GM12878 (cell line): ENCODE results near the gene DIO1. TPM values are rescaled to one million over a fixed set of nuclear protein-coding genes. Genes with fewer than 3 reads are reported as not detected.

Experiments used
- ATAC-seq: fragments of 200-7000 bp; cut with Tn5 transposase; 3 replicates; pipeline ENCODE4 v1.9.1; 2020; ENCODE audit warnings: mild to moderate bottlenecking, moderate library complexity
- BruUV-seq: library from RNA; stranded (reverse); fragments of 400-500 nt; replicated peaks from 2 replicates; lab custom pipeline; 2021; lab: Mats Ljungman, UMichigan
- CTCF ChIA-PET: fragments of 300-600 bp; sonication (Branson Sonifier 250); formaldehyde crosslinking; extraction: SDS; loops from one replicate; lab custom pipeline; 2021; ENCODE audit warnings: inconsistent platforms; lab: Yijun Ruan, JAX
- POLR2A ChIA-PET: fragments of 350-600 bp; formaldehyde crosslinking; extraction: SDS; loops from one replicate; lab custom pipeline; 2021; ENCODE audit warnings: inconsistent platforms; lab: Charles Lee
- RAD21 ChIA-PET: fragments of 300-600 bp; sonication (Branson Sonifier 250); formaldehyde crosslinking; loops from one replicate; lab custom pipeline; 2023; ENCODE audit warnings: antibody characterized with exemption; ENCODE audit not compliant: unreplicated experiment; lab: Charles Lee
- SMC1A ChIA-PET: fragments of 300-600 bp; sonication (Branson Sonifier 250); formaldehyde crosslinking; loops from one replicate; lab custom pipeline; 2023; ENCODE audit not compliant: unreplicated experiment, uncharacterized antibody; lab: Charles Lee
- DNase-seq: peaks from one replicate; pipeline ENCODE4 v3.0.0-alpha.2; 2011; ENCODE audit warnings: low read depth, low spot score
- FAIRE-seq: peaks from 3 replicates; lab custom pipeline; 2011; peaks lifted over from hg19 to GRCh38; lab: Jason Lieb, UNC
- H2AFZ ChIP-seq: 2 replicates; pipeline ENCODE4 v1.6.0; 2011; ENCODE audit warnings: low read depth, low read length, control low read depth; ENCODE audit not compliant: control insufficient read depth
- H3K27ac ChIP-seq: 2 replicates; pipeline ENCODE4 v1.5.1; 2011; ENCODE audit warnings: control low read depth; ENCODE audit not compliant: control insufficient read depth, insufficient read depth
- H3K27me3 ChIP-seq, 2 experiments: replicated peaks in 1 of 2; 2 replicates each; pipeline versions ENCODE4 v1.6.0 to v1.6.1; 2011; ENCODE audit warnings: low read length in 1 of 2; ENCODE audit not compliant: control insufficient read depth in 2 of 2, insufficient read depth in 2 of 2
- H3K36me3 ChIP-seq, 2 experiments: 2 replicates each; pipeline ENCODE4 v1.5.1; 2011; ENCODE audit warnings: low read length in 1 of 2; ENCODE audit not compliant: control insufficient read depth in 2 of 2, insufficient read depth in 2 of 2
- H3K4me1 ChIP-seq: 2 replicates; pipeline ENCODE4 v1.6.1; 2011; ENCODE audit warnings: mild to moderate bottlenecking, low read length, moderate library complexity, mixed read lengths; ENCODE audit not compliant: control insufficient read depth, insufficient read depth
- H3K4me2 ChIP-seq: 2 replicates; pipeline ENCODE4 v1.6.0; 2011; ENCODE audit warnings: control low read depth; ENCODE audit not compliant: control insufficient read depth, insufficient read depth
- H3K4me3 ChIP-seq: fragments of 200-600 bp; sonication (generic); 2 replicates; pipeline ENCODE4 v1.5.1; 2016
- H3K79me2 ChIP-seq: 2 replicates; pipeline ENCODE4 v1.6.0; 2011; ENCODE audit warnings: low read length; ENCODE audit not compliant: control insufficient read depth, insufficient read depth
- H3K9ac ChIP-seq: 2 replicates; pipeline ENCODE4 v1.8.0; 2011; ENCODE audit warnings: low read length, control low read depth, mixed read lengths; ENCODE audit not compliant: control insufficient read depth, insufficient read depth
- H3K9me3 ChIP-seq: replicated peaks from 3 replicates; pipeline ENCODE4 v1.5.1; 2011; ENCODE audit warnings: mild to moderate bottlenecking, low read length; ENCODE audit not compliant: control insufficient read depth, insufficient read depth
- H4K20me1 ChIP-seq: 2 replicates; pipeline ENCODE4 v1.6.0; 2011; ENCODE audit not compliant: control insufficient read depth, insufficient read depth
- CHD1 ChIP-seq: IDR thresholded peaks from 2 replicates; pipeline ENCODE4 v1.6.1; 2012; ENCODE audit warnings: low read depth, low read length, improper control_type of control experiment
- CTCF ChIP-seq, 3 experiments: IDR thresholded peaks in 2 of 3; conservative IDR thresholded peaks in 1 of 3; 2 replicates each; pipeline ENCODE4 v1.5.1; 2011; ENCODE audit warnings: low read depth in 3 of 3, low read length in 3 of 3, mild to moderate bottlenecking in 3 of 3, control low read depth in 2 of 3, moderate library complexity in 2 of 3, inconsistent platforms in 1 of 3, mixed read lengths in 1 of 3; ENCODE audit not compliant: control insufficient read depth in 2 of 3, insufficient read depth in 1 of 3; ENCODE audit errors: extremely low read depth in 1 of 3
- MEF2B ChIP-seq: fragments of 450-650 bp; IDR thresholded peaks from 2 replicates; pipeline ENCODE4 v1.6.1; 2018; ENCODE audit warnings: mild to moderate bottlenecking, moderate library complexity; ENCODE audit not compliant: partially characterized antibody, poor library complexity, severe bottlenecking
- MXI1 ChIP-seq: fragments of 150-350 bp; IDR thresholded peaks from 2 replicates; pipeline ENCODE4 v1.6.1; 2011; ENCODE audit warnings: low read depth, mild to moderate bottlenecking, inconsistent platforms, low read length, improper control_type of control experiment
- ZBTB40 ChIP-seq: fragments of 450-650 bp; IDR thresholded peaks from 2 replicates; pipeline ENCODE4 v1.6.1; 2016; ENCODE audit warnings: mild to moderate bottlenecking, moderate library complexity, borderline replicate concordance
- ZNF24 ChIP-seq: fragments of 450-650 bp; IDR thresholded peaks from 2 replicates; pipeline ENCODE4 v1.6.1; 2017; ENCODE audit warnings: antibody characterized with exemption, mild to moderate bottlenecking
- WGBS: methylation state at CpG from one replicate; pipeline ENCODE4 v1.1.6; 2016; ENCODE audit warnings: low lambda C conversion rate; ENCODE audit not compliant: insufficient replicate concordance, insufficient coverage; ENCODE audit errors: missing lambda C conversion rate; 5-methylcytosine and 5-hydroxymethylcytosine counted together
- in situ Hi-C: fragments of 300-500 bp; cut with MboI; formaldehyde crosslinking; loops from 9 replicates; pipeline ENCODE4 v1.14.3; 2018; ENCODE audit warnings: mixed read lengths
- intact Hi-C: fragments of 100-400 bp; cut with micrococcal nuclease; formaldehyde crosslinking; loops from one replicate; pipeline ENCODE4 v1.14.2; 2022; ENCODE audit not compliant: unreplicated experiment
- polyA plus RNA-seq, 11 experiments: library from polyadenylated mRNA; depleted of rRNA in 4 of 11; unstranded in 6 of 11; stranded (reverse) in 5 of 11; fragments of >200 nt; fragmentation: Nextera tagmentation in 4 of 11; fragmentation: Illumina TruSeq in 1 of 11; extraction: Ambion mirVana in 4 of 11; extraction: Trizol in 1 of 11; gene quantifications; 1 replicate in 1 of 11; 2 replicates in 10 of 11; pipeline versions ENCODE4 v1.2.1 to v1.2.3, GENCODE V29; 2011 to 2016; ENCODE audit warnings: inconsistent platforms in 2 of 11, missing spikeins in 2 of 11, low read depth in 1 of 11
- total RNA-seq, 4 experiments: library from RNA; depleted of rRNA in 3 of 4; stranded (reverse); fragments of >200 nt in 3 of 4; fragmentation: Illumina TruSeq in 1 of 4; extraction: Trizol in 1 of 4; gene quantifications; 2 replicates each; pipeline versions ENCODE4 v1.2.1 to v1.2.3, GENCODE V29; 2013 to 2021
- TF ChIP-seq, protein P1 (sequence below): fragments of 450-650 bp; IDR thresholded peaks from 2 replicates; pipeline ENCODE4 v1.6.1; 2018; ENCODE audit warnings: mild to moderate bottlenecking, low read depth, moderate library complexity; ENCODE audit not compliant: partially characterized antibody
- TF ChIP-seq, protein P2 (sequence below): fragments of 450-650 bp; formaldehyde crosslinking; IDR thresholded peaks from 2 replicates; pipeline ENCODE4 v1.4.0; 2022; ENCODE audit warnings: mild to moderate bottlenecking, moderate library complexity

The DIO1 gene
- total and polyA plus RNA-seq, 10 of the 15 experiments (the other 5 are each of a cell fraction or from before 2014, with no cell fraction given): 0.11 to 0.26 (median 0.12) TPM; not detected in 6

DNA sequence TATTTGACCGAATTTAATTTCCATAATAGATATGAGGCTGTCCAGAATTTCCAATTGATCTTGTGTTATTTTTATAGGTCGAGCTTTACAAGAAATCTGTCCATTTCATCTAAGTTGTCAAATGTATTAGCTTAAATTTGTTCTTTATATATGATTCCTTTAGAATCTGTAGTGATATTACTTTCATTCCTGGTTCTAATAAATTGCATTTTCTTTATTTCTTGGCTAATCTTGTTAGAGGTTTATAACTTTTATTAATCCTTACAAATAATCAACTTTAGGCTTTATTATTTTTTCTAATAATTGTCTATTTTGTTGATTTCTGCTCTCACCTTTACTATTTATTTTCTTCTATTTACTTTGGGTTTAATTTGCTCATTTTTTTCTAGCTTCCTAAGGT, 37.5 kb downstream of the DIO1 start:
- intact Hi-C loops: no loop called here
- Histone ChIP-seq H4K20me1 (no peaks in the 10 kb centered on the region), H3K9ac (no peak overlapping the region), H3K27me3 (no peaks in the 10 kb centered on the region), H3K4me1 (no peaks in the 10 kb centered on the region), H3K9me3 (peaks cover 12% of the 10 kb centered on the region), H3K4me3 (no peak overlapping the region), H3K79me2 (no peaks in the 10 kb centered on the region), H3K4me2 (no peak overlapping the region), H3K36me3 (peaks cover 0 to 11% of the 10 kb centered on the region in 2 experiments; a peak in 1 of 4 replicates), H2AFZ (no peak overlapping the region), H3K27ac (no peak overlapping the region)
- BruUV-seq: no TSS peak
- ChIA-PET POLR2A (interaction anchor here (0.6 kb wide), 1 partner anchor 28 kb away, joined by 4 read pairs; no protein-coding TSS in a partner anchor), CTCF (interaction anchor here (0.9 to 1.9 kb wide), 5 partner anchors 11 to 71 kb away, joined by 3 to 10 read pairs (median 4); no protein-coding TSS in a partner anchor), SMC1A (interaction anchor here (0.8 to 2.1 kb wide), 3 partner anchors 11 to 18 kb away, joined by 3 to 8 read pairs (median 3); partner anchors contain the start of genes IFT25 and LRRC42), RAD21 (interaction anchor here (1.3 kb wide), 1 partner anchor 14 kb away, joined by 3 read pairs; the partner anchor contains the start of gene IFT25)
- ATAC-seq (no peak), FAIRE-seq (no peak), DNase-seq (no peak)
- in situ Hi-C loops: no loop called here
- 73% methylated on average over 2 of the region's 2 CpGs for WGBS
- no peak for TF ChIP-seq MEF2B
- TF ChIP-seq ZNF24: no peak
- no peak for TF ChIP-seq CTCF (IDR thresholded peaks at IDR 0.05 in 2 of 3, conservative IDR thresholded peaks at IDR 0.05 in 1 of 3; ENCODE audit: control insufficient read depth in 2 of 3, extremely low read depth in 1 of 3, insufficient read depth in 1 of 3, low read depth in 3 of 3, low read length in 3 of 3)
- TF ChIP-seq, protein P1, sequence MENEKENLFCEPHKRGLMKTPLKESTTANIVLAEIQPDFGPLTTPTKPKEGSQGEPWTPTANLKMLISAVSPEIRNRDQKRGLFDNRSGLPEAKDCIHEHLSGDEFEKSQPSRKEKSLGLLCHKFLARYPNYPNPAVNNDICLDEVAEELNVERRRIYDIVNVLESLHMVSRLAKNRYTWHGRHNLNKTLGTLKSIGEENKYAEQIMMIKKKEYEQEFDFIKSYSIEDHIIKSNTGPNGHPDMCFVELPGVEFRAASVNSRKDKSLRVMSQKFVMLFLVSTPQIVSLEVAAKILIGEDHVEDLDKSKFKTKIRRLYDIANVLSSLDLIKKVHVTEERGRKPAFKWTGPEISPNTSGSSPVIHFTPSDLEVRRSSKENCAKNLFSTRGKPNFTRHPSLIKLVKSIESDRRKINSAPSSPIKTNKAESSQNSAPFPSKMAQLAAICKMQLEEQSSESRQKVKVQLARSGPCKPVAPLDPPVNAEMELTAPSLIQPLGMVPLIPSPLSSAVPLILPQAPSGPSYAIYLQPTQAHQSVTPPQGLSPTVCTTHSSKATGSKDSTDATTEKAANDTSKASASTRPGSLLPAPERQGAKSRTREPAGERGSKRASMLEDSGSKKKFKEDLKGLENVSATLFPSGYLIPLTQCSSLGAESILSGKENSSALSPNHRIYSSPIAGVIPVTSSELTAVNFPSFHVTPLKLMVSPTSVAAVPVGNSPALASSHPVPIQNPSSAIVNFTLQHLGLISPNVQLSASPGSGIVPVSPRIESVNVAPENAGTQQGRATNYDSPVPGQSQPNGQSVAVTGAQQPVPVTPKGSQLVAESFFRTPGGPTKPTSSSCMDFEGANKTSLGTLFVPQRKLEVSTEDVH: no peak
- TF ChIP-seq, protein P2, sequence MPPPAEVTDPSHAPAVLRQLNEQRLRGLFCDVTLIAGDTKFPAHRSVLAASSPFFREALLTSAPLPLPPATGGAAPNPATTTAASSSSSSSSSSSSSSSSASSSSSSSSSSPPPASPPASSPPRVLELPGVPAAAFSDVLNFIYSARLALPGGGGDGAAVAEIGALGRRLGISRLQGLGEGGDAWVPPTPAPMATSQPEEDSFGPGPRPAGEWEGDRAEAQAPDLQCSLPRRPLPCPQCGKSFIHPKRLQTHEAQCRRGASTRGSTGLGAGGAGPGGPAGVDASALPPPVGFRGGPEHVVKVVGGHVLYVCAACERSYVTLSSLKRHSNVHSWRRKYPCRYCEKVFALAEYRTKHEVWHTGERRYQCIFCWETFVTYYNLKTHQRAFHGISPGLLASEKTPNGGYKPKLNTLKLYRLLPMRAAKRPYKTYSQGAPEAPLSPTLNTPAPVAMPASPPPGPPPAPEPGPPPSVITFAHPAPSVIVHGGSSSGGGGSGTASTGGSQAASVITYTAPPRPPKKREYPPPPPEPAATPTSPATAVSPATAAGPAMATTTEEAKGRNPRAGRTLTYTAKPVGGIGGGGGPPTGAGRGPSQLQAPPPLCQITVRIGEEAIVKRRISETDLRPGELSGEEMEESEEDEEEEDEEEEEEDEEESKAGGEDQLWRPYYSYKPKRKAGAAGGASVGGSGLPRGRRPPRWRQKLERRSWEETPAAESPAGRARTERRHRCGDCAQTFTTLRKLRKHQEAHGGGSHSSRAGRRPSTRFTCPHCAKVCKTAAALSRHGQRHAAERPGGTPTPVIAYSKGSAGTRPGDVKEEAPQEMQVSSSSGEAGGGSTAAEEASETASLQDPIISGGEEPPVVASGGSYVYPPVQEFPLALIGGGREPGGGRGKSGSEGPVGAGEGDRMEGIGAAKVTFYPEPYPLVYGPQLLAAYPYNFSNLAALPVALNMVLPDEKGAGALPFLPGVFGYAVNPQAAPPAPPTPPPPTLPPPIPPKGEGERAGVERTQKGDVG (CRISPR knock-in tag): no peak
- no peak for TF ChIP-seq ZBTB40
- no peak for TF ChIP-seq CHD1
- no peak for TF ChIP-seq MXI1
